Muscle of leg (tissue), 11 donors: ENCODE results near the gene COX6A1. TPM values are rescaled to one million over a fixed set of nuclear protein-coding genes. Genes with fewer than 3 reads are reported as not detected.
A peak's percentile ranks its signal among the peaks of the same experiment; 100 is the strongest.
"Not testable (repeated sequence)": the region's sequence is repeated elsewhere in the genome, so short reads cannot be mapped to it uniquely, and the experiment has no call there.

ENCODE experiments used
- DNase-seq: peaks from one replicate; pipeline ENCODE4 v3.0.0; 2013
- H3K27ac ChIP-seq: one replicate; pipeline ENCODE4 v1.5.1; 2013; ENCODE audit warnings: mild to moderate bottlenecking, low read length, control low read depth
- H3K27me3 ChIP-seq: one replicate; pipeline ENCODE4 v1.6.1; 2013; ENCODE audit warnings: low read length; ENCODE audit not compliant: control insufficient read depth, insufficient read depth
- H3K36me3 ChIP-seq: one replicate; pipeline ENCODE4 v1.6.1; 2013; ENCODE audit warnings: low read length; ENCODE audit not compliant: control insufficient read depth, insufficient read depth
- H3K4me1 ChIP-seq: one replicate; pipeline ENCODE4 v1.6.1; 2013; ENCODE audit warnings: low read length; ENCODE audit not compliant: control insufficient read depth, insufficient read depth
- H3K4me3 ChIP-seq: one replicate; pipeline ENCODE4 v1.5.1; 2013; ENCODE audit warnings: low read length, control low read depth
- H3K9me3 ChIP-seq: replicated peaks from 2 replicates; pipeline ENCODE4 v1.6.1; 2013; ENCODE audit warnings: low read depth, low read length; ENCODE audit not compliant: control insufficient read depth
- WGBS: methylation state at CpG from one replicate; pipeline ENCODE4 v1.1.5; 2013; ENCODE audit warnings: missing lambda C conversion rate; ENCODE audit not compliant: insufficient coverage; 5-methylcytosine and 5-hydroxymethylcytosine counted together
- polyA plus RNA-seq, 8 donors: library from polyadenylated mRNA; unstranded; fragments of 120-200 nt; gene quantifications; one replicate each; pipeline versions ENCODE4 v1.2.1 to v1.2.3, GENCODE V29; 2013; ENCODE audit warnings: inconsistent platforms in 1 of 8, low replicate concordance in 1 of 8; ENCODE audit not compliant: insufficient read length in 8 of 8, insufficient read depth in 1 of 8
- total RNA-seq: library from RNA; stranded (reverse); fragments of 120-200 nt; gene quantifications from one replicate; pipeline ENCODE4 v1.2.4, GENCODE V29; 2013

COX6A1 gene
- total and polyA plus RNA-seq, 9 donors, result 105 to 211 (median 133) TPM

- Histone ChIP-seq H3K36me3 (peaks cover 24% of the 10 kb centered on the region), H3K4me1 (peaks cover 14% of the 10 kb centered on the region), H3K4me3 (peak overlapping the region; percentile 100), H3K27ac (peak overlapping the region; percentile 91)
- not testable (repeated sequence) for H3K9me3 ChIP-seq, H3K27me3 ChIP-seq, DNase-seq
- 0% methylated on average over 1 of the region's 17 CpGs for WGBS
Measured at GRCh38 chr12:120446844-120447178, 8.9 kb downstream of the COX6A1 start.

GRCh38 chr12:120447992-120448391 is 10.1 kb downstream of the COX6A1 start:
- H3K27ac ChIP-seq, result no peak overlapping the region
- no peak overlapping the region for H3K4me3 ChIP-seq
- 89% methylated on average over 3 of the region's 4 CpGs for WGBS
- H3K4me1 ChIP-seq, result peaks cover 14% of the 10 kb centered on the region
- H3K36me3 ChIP-seq, result peaks cover 33% of the 10 kb centered on the region
- no peaks in the 10 kb centered on the region for H3K9me3 ChIP-seq
- no peak for DNase-seq
- no peaks in the 10 kb centered on the region for H3K27me3 ChIP-seq

- WGBS, result 95% methylated on average over 3 of the region's 5 CpGs
- H3K9me3 ChIP-seq, H3K27me3 ChIP-seq, H3K27ac ChIP-seq, H3K4me3 ChIP-seq, DNase-seq, H3K4me1 ChIP-seq: not testable (repeated sequence)
- peaks cover 33% of the 10 kb centered on the region for H3K36me3 ChIP-seq
Measured at GRCh38 chr12:120452524-120452923, 14.6 kb downstream of the COX6A1 start.

GRCh38 chr12:120453060-120453750 is 15.3 kb downstream of the COX6A1 start:
- WGBS, result 93% methylated on average over 3 of the region's 3 CpGs
- no peak for DNase-seq
- Histone ChIP-seq H3K27ac (no peak overlapping the region), H3K4me3 (no peak overlapping the region), H3K27me3 (no peaks in the 10 kb centered on the region), H3K9me3 (no peaks in the 10 kb centered on the region), H3K36me3 (peaks cover 35% of the 10 kb centered on the region), H3K4me1 (no peaks in the 10 kb centered on the region)

- 73% methylated on average over 3 of the region's 4 CpGs for WGBS
- Histone ChIP-seq H3K27ac (no peak overlapping the region), H3K36me3 (peaks cover 42% of the 10 kb centered on the region)
Measured at GRCh38 chr12:120453977-120454376, 16.1 kb downstream of the COX6A1 start.

GRCh38 chr12:120455302-120455701 is 17.4 kb downstream of the COX6A1 start:
- H3K36me3 ChIP-seq, result peaks cover 52% of the 10 kb centered on the region
- H3K27me3 ChIP-seq, result no peaks in the 10 kb centered on the region
- no peak overlapping the region for H3K27ac ChIP-seq
- no peaks in the 10 kb centered on the region for H3K4me1 ChIP-seq
- H3K9me3 ChIP-seq, result no peaks in the 10 kb centered on the region
- no peak overlapping the region for H3K4me3 ChIP-seq
- WGBS, result 100% methylated on average over 1 of the region's 7 CpGs
- DNase-seq, result no peak

More at GRCh38 chr12:120453977-120454376, 16.1 kb downstream of the COX6A1 start:
- no peaks in the 10 kb centered on the region for H3K27me3 ChIP-seq
- DNase-seq, result no peak
- no peaks in the 10 kb centered on the region for H3K4me1 ChIP-seq
- no peak overlapping the region for H3K4me3 ChIP-seq
- H3K9me3 ChIP-seq, result no peaks in the 10 kb centered on the region

- no peak overlapping the region for H3K27ac ChIP-seq
- no peaks in the 10 kb centered on the region for H3K9me3 ChIP-seq
- 63% methylated on average over 4 of the region's 6 CpGs for WGBS
- peaks cover 59% of the 10 kb centered on the region for H3K36me3 ChIP-seq
- H3K4me1 ChIP-seq, result no peaks in the 10 kb centered on the region
- DNase-seq, result no peak
- no peaks in the 10 kb centered on the region for H3K27me3 ChIP-seq
- no peak overlapping the region for H3K4me3 ChIP-seq
Measured at GRCh38 chr12:120457133-120457532, 19.2 kb downstream of the COX6A1 start.

- H3K27me3 ChIP-seq, result no peaks in the 10 kb centered on the region
- H3K27ac ChIP-seq, result no peak overlapping the region
- 91% methylated on average over 2 of the region's 3 CpGs for WGBS
- H3K36me3 ChIP-seq, result peaks cover 78% of the 10 kb centered on the region
- H3K4me3 ChIP-seq, result no peak overlapping the region
- no peak for DNase-seq
- H3K4me1 ChIP-seq, result no peaks in the 10 kb centered on the region
- no peaks in the 10 kb centered on the region for H3K9me3 ChIP-seq
Measured at GRCh38 chr12:120460157-120460556, 22.2 kb downstream of the COX6A1 start.

GRCh38 chr12:120462099-120462640 is 24.3 kb downstream of the COX6A1 start:
- DNase-seq, result no peak
- WGBS, result 13% methylated on average over 1 of the region's 3 CpGs
- Histone ChIP-seq H3K27ac (no peak overlapping the region), H3K9me3 (no peaks in the 10 kb centered on the region), H3K4me3 (no peak overlapping the region), H3K36me3 (peaks cover 80% of the 10 kb centered on the region), H3K27me3 (no peaks in the 10 kb centered on the region), H3K4me1 (peaks cover 3% of the 10 kb centered on the region)

GRCh38 chr12:120463712-120464111 is 25.8 kb downstream of the COX6A1 start:
- 88% methylated on average over 4 of the region's 5 CpGs for WGBS
- Histone ChIP-seq H3K36me3 (peaks cover 67% of the 10 kb centered on the region), H3K4me3 (no peak overlapping the region)

More at GRCh38 chr12:120463712-120464111, 25.8 kb downstream of the COX6A1 start:
- Histone ChIP-seq H3K27me3 (no peaks in the 10 kb centered on the region), H3K27ac (no peak overlapping the region), H3K4me1 (peaks cover 13% of the 10 kb centered on the region), H3K9me3 (no peaks in the 10 kb centered on the region)
- DNase-seq, result no peak
